Right kidney (tissue), 1 donor: ENCODE measurements around the gene HOXA9.

ENCODE experiments used
- DNase-seq: peaks from one replicate; pipeline ENCODE4 v3.0.0-alpha.2; 2016

HOXA9 gene

GRCh38 chr7:27202018-27202861 lies 36.9 kb upstream of the HOXA9 start:
- peak; percentile 82 for DNase-seq

DNA sequence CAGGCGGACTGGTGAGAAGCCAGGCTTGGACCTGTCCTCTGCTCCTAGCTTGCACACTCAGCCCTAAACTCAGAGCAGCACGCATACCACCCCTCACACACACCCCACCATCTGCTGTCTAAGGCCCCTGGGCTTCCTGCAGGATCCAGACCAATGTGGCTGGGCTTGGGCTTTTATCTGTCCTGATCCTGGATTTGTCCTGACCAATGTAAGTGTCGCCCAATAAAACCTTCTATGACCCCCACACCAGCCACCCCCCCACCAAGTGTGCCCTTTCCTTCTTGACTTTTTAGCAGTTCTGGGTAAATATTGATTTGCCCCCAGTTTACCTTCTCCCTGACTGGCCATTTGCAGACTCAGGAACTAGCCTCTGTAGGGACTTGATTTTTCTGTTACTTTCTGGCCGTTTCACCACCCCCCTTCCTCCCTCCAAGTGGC lies 36.3 kb upstream of the HOXA9 start:
- DNase-seq = no peak

DNA sequence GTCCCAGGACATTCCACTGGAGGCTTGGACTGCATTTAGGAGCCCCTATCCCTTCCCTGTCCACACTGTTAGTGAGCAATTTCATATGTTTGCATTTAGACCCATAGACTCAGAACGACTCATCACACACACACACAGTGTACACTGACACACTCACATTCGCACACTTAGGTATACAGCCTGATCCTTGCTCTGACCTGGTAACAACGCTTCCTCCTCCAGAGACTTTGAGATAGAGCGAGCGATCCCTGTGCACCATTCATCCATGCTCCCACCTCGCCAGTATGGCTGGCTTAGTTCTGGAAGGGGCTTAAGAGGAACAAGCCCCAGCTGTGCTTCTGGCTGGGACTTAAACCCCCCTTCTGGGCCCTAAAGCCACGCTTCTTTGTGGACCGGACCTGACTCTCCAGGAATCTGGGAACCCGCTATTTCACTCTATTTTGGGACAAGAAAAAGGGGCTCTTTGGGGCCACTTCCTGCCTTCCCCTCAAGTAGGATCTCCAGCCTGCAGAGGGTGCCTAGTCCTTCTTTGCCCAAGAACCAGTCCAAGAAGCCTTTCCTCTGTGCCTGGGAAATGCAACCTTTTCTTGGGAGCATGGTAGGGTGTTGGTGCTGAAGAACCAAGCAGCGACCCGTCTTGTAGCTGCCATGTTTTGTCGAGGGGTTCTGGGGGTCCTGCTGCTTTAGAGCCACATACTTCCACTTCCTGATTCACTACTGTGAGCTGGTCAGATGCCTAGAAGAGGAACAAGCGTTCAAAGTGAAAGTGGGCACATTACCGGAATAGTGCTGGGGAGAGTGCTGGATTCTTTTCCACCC lies 35.6 kb upstream of the HOXA9 start:
- DNase-seq = peak; percentile 50

DNA sequence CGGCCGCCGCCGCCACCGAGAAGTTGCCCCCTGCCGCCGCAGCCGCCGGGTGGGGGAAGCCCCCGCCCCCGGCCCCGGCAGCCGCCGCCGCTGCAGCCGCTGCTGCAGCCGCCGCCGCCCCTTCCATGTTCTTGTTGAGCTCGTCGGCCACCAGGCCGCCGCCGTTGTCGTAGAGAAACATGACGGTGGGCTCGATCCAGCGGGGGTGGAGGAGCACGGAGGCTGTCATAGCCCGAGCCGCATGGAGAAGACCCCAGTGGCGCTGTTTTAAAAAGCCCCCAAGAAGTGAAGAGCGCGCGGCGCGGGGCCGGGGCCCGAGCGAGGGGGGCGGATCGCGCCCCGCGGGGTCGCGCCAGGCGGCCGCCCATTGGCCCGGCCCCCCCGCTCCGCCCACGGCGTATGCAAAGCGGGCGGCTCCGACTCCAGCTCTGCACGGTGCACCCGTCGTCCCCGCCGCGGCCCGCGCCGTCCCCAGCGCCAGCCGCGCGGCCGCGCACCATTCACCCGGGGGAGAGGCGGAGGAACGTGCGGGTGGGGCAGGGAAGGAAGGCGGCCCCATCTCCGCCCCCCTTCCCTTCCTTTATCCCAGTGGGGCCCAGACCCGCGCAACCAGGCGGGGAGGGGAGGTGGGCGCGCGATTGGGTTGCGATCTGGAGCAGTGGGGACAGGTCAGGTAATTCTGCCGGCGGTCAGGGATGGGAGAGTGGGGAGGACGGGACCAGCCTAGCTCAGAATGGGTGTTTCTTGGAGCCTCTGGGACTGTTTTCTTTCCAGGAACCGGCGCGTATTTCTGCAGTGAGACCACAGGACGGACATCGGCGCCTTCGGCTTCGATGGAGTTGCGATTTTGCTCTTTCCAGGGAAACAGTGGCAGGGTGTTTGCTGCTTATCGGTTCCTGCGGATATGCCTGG lies 34.8 kb upstream of the HOXA9 start, which contains the start of gene HOXA13:
HOXA13 (minus strand) TSS at position 243 of the 912 bp plus-strand sequence; CDS start at position 229, 14 bp downstream.
- peak; percentile 76 for DNase-seq

GRCh38 chr7:27198871-27199801 lies 33.8 kb upstream of the HOXA9 start:
- DNase-seq = peak; percentile 84

GRCh38 chr7:27198138-27198841 lies 33.0 kb upstream of the HOXA9 start:
- DNase-seq = peak; percentile 76

DNA sequence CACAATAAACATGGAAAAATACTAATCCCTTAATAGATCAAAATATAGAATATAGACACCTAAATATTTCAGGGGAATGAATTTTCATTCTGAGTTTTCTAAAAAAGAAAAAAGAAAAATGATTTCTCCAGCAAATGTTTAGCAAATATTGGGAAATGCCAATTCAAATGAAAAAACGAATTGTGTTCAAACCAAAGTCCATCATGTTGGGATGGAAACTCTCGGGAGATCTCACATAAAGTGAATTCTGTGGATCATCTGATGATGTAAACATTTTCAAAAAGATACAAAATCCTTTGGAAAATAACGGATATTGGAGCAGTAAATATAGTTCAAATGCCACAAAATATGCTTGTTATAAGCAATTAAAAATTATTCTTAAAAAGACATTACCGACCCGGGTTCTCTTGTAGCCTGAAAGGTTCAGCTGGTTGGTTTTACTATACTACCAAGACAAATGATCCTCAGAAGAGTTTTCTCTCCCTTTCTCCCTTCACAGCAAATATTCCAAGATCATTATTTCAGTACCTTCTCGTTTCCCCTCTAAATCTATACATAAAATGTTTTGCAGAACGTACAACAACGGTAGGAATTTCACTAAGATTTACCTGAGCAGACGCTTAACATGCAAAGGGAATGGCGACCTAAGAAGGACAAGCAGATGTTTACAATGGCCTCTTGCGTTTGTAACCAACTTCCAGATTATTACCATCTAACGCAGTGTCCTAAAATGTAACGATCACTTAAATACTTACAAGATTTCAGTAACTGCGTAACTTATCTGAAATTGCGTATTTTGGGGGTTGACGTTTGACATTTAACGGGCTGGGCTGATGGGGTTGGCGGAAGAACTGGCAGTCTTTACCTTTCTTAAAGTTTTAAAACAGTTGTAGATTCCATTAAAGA lies 32.1 kb upstream of the HOXA9 start:
- DNase-seq = peak; percentile 63

GRCh38 chr7:27196287-27196767 lies 31.0 kb upstream of the HOXA9 start:
- DNase-seq = peak; percentile 74

DNA sequence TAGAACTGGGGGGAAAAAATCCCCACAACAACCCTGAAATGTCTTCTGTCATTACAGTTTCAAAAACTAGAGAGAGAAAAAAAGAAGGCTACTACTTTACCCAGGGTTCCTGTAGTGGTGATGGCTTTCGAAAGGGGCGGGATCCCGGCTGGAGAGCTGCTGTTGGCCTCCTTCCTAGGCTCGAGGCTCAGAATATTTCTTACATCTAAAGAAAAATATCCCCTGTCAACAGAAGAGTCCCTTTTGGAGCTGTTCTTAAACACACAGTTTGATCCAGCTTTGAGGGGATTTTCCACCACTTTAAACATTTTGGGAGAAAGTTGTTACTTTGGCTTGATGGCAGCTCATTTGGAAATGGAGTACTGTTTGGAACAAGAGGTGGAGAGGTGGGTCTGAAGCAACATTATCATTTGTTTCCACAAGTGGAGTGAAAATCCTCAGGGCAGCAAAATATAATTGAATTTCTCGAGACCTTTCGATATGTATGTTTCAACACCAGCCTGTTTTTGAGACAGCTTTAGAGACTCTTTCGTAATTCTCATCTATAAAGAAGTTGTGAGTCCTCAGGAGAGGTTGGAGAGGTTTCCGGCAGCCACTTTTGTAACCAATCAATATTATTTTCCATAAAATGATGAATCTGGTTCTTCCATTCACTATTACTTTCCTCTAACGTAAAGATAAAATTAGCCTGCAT lies 29.5 kb upstream of the HOXA9 start:
- peak; percentile 44 for DNase-seq

- no peak for DNase-seq
These were observed 28.6 kb upstream of the HOXA9 start for GRCh38 chr7:27194002-27194352.

DNA sequence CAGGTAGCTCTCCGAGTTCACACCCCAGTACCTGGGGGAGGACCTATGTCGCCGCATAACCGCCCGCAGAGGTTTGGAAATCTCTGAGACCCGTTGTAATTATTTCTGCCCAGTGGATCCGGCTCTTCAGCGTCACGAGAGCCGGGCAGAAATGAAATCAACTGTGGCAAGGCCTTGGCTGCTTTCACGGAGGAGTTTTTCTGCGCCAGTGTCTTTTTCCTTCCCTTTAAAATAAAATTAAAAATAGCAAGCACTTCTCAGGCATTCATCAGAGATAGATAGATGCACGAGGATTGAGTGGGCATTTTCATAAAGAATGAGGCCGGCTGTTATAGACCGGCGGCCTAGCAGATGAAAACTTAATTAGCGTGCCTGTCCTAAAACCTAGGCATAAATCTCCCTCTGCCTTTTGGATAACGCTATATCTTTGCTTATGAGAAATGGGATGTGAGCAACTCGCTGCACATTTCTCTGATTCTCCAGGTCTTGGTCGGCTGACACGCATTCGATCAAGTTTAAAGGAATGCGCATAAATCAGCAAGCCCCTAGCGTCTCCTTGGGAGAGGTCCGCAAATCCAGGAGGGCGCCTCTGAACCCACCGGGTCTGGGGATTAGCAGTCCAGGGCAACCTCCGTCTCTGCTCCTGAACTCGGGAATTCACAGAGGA lies 28.1 kb upstream of the HOXA9 start:
- peak; percentile 76 for DNase-seq

DNA sequence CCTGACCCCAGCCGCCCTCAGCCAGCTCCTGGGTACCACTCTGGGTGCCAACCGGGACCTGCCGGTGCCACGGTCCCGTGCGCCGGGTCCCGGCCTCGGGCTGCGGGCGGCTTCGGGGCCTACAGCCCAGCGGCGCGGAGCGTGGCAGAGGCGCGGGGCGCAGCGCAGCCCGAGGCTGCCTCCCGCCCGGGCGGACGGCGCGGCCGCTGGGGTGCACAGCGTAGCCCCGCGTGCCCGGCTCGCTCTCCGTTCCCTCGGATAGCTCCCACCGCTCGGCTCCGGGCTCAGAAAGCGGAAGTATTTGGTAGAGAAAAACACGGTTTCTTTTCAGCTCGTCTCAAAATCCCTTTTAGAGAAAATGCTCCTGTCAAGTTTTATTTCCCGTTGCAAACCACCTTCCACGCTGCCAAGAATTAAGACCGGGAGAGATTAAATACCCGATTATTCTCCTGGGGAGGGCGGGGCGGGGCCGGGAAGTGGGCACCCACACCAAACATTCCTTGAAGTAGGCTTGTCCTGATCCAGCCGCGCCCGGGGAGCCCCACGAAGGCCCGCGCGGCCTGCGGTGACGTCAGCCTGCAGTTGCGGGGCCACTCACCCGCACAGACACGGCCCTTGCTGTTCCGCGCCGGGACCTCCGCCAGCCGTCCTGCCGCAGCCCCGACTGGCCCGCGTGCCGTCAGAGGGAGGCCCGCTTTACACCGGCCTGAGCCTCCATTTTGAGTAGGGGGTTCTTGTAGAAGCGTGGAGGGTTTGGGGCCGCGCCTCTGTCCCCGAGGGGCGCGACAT lies 27.4 kb upstream of the HOXA9 start:
- DNase-seq = peak; percentile 71

GRCh38 chr7:27191833-27192545 lies 26.7 kb upstream of the HOXA9 start:
- DNase-seq = peak; percentile 76

GRCh38 chr7:27191161-27191731 lies 25.9 kb upstream of the HOXA9 start:
- DNase-seq = no peak

GRCh38 chr7:27189997-27190748 lies 24.8 kb upstream of the HOXA9 start:
- DNase-seq = no peak
